Left kidney (tissue), 2 donors: ENCODE measurements around the gene BTG4. TPM values are rescaled to one million over a fixed set of nuclear protein-coding genes. Genes with fewer than 3 reads are reported as not detected.

Experiments used
- DNase-seq: peaks from one replicate; pipeline ENCODE4 v3.0.0-alpha.2; 2013
- polyA plus RNA-seq: library from polyadenylated mRNA; unstranded; fragments of 120-200 nt; gene quantifications from one replicate; pipeline ENCODE4 v1.2.1, GENCODE V29; 2013; ENCODE audit not compliant: insufficient read length

The BTG4 gene
- polyA plus RNA-seq, 1 donor, result not detected

DNA sequence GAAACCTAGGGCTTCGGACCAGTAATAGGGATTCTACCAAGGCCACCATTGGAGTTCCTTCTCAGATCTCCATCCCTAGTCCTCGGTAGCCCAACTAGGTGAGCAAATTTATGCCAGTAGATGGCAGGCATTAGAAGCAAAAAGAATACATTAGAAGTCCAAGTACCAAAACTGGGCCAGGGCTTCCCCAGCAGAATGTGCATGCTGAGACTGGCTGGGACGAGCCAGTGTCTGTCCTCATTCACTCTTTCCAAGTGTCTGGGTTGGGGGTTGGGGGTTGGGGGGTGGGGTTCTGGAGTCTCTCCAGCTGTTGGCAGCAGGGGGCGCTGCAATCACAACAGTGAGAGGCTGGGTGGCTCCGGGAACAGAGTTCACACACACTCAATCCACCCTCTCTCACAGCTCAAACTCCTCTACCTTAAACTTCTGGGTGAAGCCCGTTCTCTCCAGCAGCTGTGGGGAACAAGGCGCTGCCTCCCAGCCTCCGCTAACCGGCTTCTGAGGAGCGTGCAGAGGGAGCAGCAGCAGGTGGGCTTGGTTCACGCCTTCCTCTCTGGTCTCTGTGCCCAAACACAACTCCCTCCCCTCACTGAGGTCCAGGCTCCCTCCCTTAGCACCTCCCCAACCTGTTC lies 57.5 kb downstream of the BTG4 start:
- DNase-seq, result peak; percentile 37

DNA sequence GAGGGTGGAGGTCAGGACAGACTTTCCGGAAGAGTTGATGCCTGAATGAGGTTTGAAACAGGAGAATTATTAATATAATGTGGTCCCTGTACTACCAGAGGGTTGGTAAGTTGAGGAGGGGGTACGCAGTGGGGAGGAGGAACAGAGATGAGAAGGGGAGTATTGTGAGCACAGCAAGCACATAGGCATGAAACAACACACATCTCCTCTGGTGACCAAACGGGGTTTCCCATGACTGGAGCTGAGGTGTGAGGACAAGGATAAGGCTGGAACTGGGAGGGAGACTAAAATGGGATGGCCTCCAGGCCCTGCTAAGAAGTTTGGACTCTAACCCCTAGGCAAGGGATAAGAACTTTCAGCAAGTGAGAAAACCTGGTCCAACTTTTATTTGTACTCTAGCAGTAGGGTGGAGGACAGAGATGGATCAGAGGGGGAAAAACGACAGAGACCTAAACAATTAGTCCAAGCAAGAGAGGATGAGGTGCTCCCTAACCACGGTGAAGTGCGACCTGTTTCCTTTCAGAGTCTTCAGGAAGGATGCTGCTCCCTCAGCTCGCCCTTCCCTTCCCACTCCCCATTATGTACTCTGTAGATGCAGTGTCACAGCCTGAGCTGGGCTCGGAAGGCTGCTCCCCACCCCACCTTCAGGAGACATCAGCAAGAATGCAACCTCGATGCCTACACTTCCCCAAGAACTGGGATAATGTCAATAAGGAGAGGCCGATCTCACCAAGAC lies 59.2 kb downstream of the BTG4 start:
- no peak for DNase-seq

DNA sequence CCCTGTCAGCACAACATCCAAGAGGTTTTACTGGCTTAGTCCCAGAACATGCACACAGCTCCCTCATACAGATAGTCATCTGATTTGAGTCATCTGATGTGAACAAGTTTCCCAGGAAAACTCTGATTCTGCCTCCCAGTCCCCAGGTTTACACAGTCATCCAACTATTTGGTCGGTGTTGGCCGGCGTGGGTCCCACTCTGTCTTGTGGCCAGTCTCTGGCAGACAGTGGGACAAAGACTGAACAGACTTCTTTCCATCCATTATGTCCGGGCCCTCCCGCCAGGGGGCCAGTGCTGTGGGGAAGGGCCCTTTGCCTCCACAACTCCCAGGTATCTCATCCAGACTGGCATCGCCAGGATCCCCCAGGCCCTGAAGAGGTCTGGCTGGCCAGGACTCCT lies 60.0 kb downstream of the BTG4 start:
- no peak for DNase-seq

DNA sequence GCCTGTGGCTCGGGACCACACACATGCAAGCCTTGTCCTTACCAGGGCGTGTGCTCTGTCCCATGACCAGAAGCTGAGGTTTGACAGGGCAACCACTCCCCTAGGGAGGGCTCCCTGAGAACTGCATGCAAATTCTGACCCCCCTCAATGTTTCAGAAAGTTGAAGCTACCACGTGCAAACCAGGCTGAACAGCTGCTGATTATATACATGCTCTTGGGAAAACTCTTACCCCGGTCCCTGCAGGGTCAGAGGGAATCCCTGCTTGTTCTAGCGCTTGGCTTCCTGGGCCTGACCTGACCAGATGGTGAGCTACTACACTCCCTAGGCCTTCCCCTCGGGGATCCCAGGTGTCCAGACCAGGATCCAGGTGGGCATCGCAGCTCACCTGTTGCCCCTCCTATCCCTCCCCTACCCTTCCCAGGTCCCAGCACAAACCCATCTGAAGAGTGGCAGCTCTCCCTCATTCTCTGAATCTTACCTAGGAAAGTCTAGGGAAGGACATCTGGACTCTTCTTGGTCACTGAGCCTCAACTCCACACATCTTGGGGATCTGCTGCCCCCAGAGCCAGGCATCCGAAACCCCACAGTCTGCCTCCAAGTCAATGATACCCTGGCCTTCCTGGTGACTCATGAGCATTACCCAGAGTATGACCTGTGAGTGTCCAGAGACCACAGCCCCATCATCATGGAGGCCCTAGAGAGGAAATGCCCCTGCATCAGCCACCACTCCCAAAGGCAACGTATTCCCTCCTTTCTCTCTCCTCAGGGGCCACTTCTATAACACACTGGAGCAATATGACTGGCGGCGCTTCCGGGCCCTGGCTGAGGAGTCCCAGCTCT lies 61.5 kb downstream of the BTG4 start:
- no peak for DNase-seq

DNA sequence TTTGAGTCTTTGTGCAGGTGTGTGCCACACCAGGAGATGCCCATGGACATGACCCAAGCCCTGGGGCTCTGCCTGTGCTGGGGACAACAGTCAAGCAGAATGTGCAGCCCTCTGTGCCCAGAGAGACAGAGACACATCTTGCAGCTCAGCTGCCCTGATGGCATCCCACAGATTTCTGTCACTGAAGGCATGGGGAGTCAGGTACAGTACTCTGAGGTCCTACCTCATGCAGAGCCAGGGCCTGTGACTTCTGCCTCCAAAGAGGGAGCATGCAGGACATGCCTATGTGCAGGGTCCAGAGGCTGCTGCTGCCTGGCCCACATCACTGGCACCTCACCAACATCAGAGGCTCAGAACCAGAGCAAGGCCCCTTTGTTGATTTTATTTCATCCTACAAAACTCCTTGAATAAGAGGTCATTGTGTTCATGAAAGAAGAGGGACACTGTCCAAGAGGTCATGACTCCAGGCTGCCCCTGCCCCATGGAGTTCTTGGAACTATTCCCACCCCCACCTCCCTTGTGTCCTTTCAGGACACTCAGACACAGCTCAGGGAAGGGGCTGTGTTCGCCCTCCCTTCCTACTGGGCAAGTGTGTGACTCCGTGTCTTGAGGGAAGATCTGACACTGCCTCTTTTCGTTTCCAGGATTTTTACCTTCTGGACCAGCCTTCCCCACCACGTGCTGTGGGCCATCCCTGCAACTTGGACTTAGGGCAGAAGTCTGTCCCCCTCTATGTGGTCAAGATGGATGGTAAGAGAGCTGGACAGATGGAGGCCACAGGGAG lies 62.3 kb downstream of the BTG4 start:
- no peak for DNase-seq

DNA sequence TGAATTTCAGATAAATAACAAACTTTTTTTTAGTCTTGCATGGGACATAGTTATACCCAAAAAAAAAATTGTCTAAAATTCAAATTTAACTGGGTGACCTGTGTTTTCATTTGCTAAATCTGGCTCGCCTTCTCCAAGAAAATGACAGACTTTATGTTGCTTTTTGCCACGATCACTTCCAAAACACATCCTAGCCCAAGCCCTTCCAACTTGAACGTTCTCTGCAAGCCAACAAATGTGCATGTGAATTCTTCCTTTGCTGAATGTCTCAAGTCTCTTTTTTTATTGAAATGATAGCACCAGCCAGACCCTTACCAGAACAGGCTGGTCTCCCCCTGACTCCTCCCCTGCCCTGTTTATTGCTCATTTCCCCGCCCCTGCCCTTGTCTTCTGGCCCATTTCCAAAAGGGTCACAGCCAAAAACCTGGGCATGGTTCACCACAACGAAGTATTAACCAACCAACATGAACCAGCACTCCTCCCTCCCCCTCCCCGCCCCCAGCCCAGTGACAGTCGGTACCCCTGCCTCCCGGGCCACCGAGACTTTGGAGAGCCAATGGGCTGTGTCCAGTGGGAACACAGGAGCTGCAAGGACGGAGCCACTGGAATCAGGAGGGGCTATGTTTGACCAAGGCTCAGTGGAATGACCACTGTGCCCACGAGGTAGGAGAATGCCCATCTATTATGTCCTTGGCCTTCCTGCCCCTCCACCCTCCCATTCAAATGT lies 63.2 kb downstream of the BTG4 start:
- DNase-seq, result no peak

DNA sequence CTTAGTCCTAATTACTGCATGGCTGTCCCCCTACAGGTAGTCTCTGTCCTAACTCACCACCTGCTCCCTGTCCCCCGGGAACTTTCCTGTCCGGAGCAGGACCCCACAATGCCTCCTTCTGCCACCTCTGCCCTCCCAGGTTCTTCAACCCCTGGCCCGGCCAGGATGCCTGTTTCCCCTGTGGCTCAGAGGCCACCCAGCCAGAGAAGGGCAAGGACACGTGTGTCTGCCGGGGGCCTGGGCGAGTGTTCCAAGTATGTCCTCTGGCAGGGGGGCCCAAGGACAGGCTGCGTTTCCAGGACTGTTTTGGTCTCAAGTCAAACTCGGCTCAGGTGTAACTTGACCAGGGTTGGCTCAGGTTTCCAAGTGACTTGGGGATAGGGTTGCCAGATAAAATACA lies 63.8 kb downstream of the BTG4 start:
- DNase-seq, result no peak

DNA sequence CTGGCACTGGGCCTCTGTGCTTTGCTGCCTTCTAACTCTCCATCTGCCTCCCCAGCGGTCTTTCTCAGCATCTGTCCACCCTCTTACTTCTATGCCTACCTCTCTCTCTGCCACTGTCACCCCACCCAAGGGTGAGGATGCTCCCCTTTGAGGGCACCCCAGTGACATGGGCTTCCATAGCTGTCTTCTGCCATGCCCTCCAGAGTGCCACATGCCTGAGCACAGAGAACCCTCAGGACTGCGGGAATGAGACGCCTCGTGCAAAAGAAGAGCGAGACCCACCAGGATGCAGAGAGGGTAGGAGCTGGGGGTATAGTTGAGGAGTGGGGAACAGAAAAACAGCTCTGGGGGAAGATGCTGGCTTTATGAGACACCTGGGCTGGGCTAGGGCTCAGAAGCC lies 64.3 kb downstream of the BTG4 start:
- DNase-seq, result no peak

DNA sequence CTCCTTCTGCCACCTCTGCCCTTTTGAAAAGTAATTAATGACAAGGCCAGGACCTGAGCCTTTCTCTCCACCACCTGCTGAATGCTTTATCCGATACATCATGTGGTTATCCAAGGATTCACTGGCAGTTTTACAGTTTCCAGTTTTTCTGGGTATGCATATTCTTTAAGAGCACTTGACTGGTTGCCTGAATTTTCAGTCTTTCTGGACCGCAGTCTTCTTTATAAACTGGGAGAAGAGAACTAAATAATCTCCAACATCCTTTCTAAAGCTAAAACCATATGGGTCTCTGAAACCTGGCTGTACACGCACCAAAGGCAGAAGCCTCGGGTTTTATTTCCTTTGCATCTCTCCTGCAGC lies 65.1 kb downstream of the BTG4 start:
- DNase-seq, result no peak

DNA sequence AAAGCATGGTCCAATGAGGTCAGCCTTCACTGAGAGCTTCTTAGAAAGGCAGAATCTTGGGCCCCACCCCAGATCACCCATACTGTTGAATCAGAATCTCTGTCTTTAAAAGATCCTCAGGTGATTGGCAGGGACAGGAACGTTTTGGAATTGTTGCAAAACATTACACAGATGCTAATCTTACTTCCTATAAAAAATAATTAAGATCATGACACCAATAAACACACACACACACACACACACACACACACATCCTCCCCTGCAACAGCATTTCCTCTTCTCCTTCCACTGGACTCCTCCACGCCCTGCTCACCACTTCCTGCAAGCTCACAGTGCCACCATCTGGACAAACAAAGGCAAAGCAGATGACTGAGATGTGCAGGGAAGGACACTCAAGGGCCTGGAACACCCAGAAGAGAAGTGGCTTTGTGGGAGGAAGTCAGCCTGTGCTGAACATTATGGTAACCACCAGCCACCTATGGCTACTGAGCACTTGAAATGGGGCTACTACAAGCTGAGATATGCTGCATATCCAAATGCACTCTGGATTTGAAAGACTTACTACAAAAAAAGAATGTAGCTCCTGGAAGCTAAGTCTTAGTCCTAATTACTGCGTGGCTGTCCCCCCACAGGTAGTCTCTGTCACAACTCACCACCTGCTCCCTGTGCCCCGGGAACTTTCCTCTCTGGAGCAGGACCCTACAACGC lies 65.6 kb downstream of the BTG4 start:
- peak; percentile 87 for DNase-seq

DNA sequence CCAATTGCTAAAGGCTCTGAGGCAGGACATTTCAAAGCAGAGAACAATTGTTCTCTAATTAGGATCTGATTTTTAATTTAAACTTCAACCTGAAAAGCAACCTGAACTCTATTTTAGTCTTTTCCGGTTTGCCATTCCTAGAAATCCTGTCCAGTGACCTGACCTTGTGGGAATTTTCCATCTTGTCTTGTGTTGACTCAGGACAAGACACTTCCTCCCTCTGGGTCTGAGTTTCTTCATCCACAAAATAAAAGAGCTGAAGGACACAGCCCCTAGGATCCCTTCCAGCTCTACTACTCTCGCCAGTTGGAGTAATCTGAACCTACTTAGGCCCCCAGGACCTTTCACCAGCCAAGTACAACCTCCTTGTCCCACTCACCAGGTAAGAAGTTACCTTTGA lies 66.6 kb downstream of the BTG4 start:
- no peak for DNase-seq

Other genes with a start within 250 kb of the BTG4 start
- gene POU2AF3, start 213.8 kb downstream of the BTG4 start, polyA plus RNA-seq, result 8.0 TPM
- 0.90 TPM for gene POU2AF1, start 133.1 kb downstream of the BTG4 start, polyA plus RNA-seq
- gene HOATZ, start 2.4 kb upstream of the BTG4 start, polyA plus RNA-seq, result 0.28 TPM
- gene LAYN, start 28.3 kb upstream of the BTG4 start, polyA plus RNA-seq, result 7.3 TPM
- gene SIK2, start 90.1 kb upstream of the BTG4 start, polyA plus RNA-seq, result 23.4 TPM